Common myeloid progenitor, CD34-positive (primary cell): ENCODE measurements around the gene CAPS2.
"Not testable (repeated sequence)": the region's sequence is repeated elsewhere in the genome, so short reads cannot be mapped to it uniquely, and the experiment has no call there.

ENCODE experiments used
- CTCF ChIA-PET: fragments of 350-600 bp; sonication (Branson Sonifier 250); formaldehyde crosslinking; loops from one replicate; lab custom pipeline; 2021; ENCODE audit warnings: antibody characterized with exemption; lab: Charles Lee
- POLR2A ChIA-PET: fragments of 350-600 bp; sonication (Branson Sonifier 250); formaldehyde crosslinking; loops from one replicate; lab custom pipeline; 2021; ENCODE audit warnings: antibody characterized with exemption; lab: Charles Lee
- DNase-seq, 3 donors: peaks; one replicate each; pipeline versions ENCODE4 v3.0.0 to v3.0.0-alpha.2; 2013
- H3K27ac ChIP-seq, 2 experiments: 1 replicate in 1 of 2; 2 replicates in 1 of 2; pipeline ENCODE4 v1.7.0; 2013; ENCODE audit warnings: inconsistent platforms in 2 of 2, low read length in 2 of 2, mild to moderate bottlenecking in 2 of 2, low read depth in 1 of 2, moderate library complexity in 1 of 2; ENCODE audit not compliant: severe bottlenecking in 2 of 2, insufficient read depth in 1 of 2, poor library complexity in 1 of 2
- H3K27me3 ChIP-seq, 5 experiments: replicated peaks in 2 of 5; 1 replicate in 3 of 5; 2 replicates in 2 of 5; pipeline versions ENCODE4 v1.6.1 to v1.7.0; 2013; ENCODE audit warnings: low read length in 4 of 5, mild to moderate bottlenecking in 2 of 5, moderate library complexity in 2 of 5, inconsistent platforms in 1 of 5; ENCODE audit not compliant: insufficient read depth in 5 of 5, control insufficient read depth in 4 of 5
- H3K36me3 ChIP-seq, 4 experiments: 1 replicate in 2 of 4; 2 replicates in 2 of 4; pipeline versions ENCODE4 v1.6.1 to v1.7.0; 2013; ENCODE audit warnings: low read length in 3 of 4, control low read depth in 1 of 4, mild to moderate bottlenecking in 1 of 4; ENCODE audit not compliant: control insufficient read depth in 4 of 4, insufficient read depth in 4 of 4
- H3K4me1 ChIP-seq, 4 experiments: 1 replicate in 3 of 4; 2 replicates in 1 of 4; pipeline versions ENCODE4 v1.6.1 to v1.7.1; 2013; ENCODE audit warnings: low read length in 3 of 4, mild to moderate bottlenecking in 3 of 4, control low read depth in 1 of 4, inconsistent platforms in 1 of 4, moderate library complexity in 1 of 4; ENCODE audit not compliant: control insufficient read depth in 4 of 4, insufficient read depth in 4 of 4; ENCODE audit errors: control extremely low read depth in 1 of 4
- H3K4me3 ChIP-seq, 7 experiments: 1 replicate in 4 of 7; 2 replicates in 3 of 7; pipeline versions ENCODE4 v1.5.1 to v1.7.0; 2013; ENCODE audit warnings: mild to moderate bottlenecking in 7 of 7, low read length in 6 of 7, moderate library complexity in 6 of 7, inconsistent platforms in 2 of 7, low read depth in 2 of 7, control low read depth in 1 of 7; ENCODE audit not compliant: insufficient read depth in 4 of 7, control insufficient read depth in 1 of 7; ENCODE audit errors: extremely low read depth in 1 of 7
- H3K9me3 ChIP-seq, 5 experiments: 1 replicate in 4 of 5; 2 replicates in 1 of 5; pipeline versions ENCODE4 v1.6.1 to v1.7.1; 2013; ENCODE audit warnings: low read length in 4 of 5, mild to moderate bottlenecking in 2 of 5, inconsistent platforms in 1 of 5, low read depth in 1 of 5, moderate library complexity in 1 of 5; ENCODE audit not compliant: control insufficient read depth in 4 of 5, insufficient read depth in 2 of 5; ENCODE audit errors: control extremely low read depth in 1 of 5
- WGBS: methylation state at CpG from one replicate; pipeline ENCODE4 v1.1.5; 2013; ENCODE audit not compliant: insufficient coverage; 5-methylcytosine and 5-hydroxymethylcytosine counted together

Gene CAPS2

GRCh38 chr12:75354011-75354410 lies 23.9 kb upstream of the CAPS2 start:
- H3K4me1 ChIP-seq = no peaks in the 10 kb centered on the region
- CTCF ChIA-PET = no interaction called here
- H3K27me3 ChIP-seq = no peaks in the 10 kb centered on the region
- no peaks in the 10 kb centered on the region for H3K36me3 ChIP-seq
- H3K27ac ChIP-seq = no peak overlapping the region
- H3K4me3 ChIP-seq = no peak overlapping the region
- DNase-seq = no peak
- POLR2A ChIA-PET = no interaction called here
- peaks cover 0 to 23% (median 2%) of the 10 kb centered on the region in 5 experiments for H3K9me3 ChIP-seq

- ChIA-PET CTCF (no interaction called here), POLR2A (no interaction called here)
- Histone ChIP-seq H3K4me1 (no peaks in the 10 kb centered on the region), H3K27me3 (no peaks in the 10 kb centered on the region), H3K36me3 (no peaks in the 10 kb centered on the region), H3K27ac (no peak overlapping the region), H3K9me3 (peaks cover 0 to 16% (median 0%) of the 10 kb centered on the region in 5 experiments), H3K4me3 (no peak overlapping the region)
- no peak for DNase-seq
- WGBS = 85% methylated on average over 2 of the region's 2 CpGs
Observed at GRCh38 chr12:75350413-75350812, 20.3 kb upstream of the CAPS2 start.

GRCh38 chr12:75349946-75350345 lies 19.8 kb upstream of the CAPS2 start:
- CTCF ChIA-PET = no interaction called here
- H3K4me3 ChIP-seq = no peak overlapping the region
- peaks cover 0 to 11% (median 0%) of the 10 kb centered on the region in 5 experiments for H3K9me3 ChIP-seq
- 93% methylated on average over 4 of the region's 4 CpGs for WGBS
- no peaks in the 10 kb centered on the region for H3K27me3 ChIP-seq
- no peak overlapping the region for H3K27ac ChIP-seq
- no peak for DNase-seq
- no peaks in the 10 kb centered on the region for H3K4me1 ChIP-seq
- POLR2A ChIA-PET = no interaction called here
- no peaks in the 10 kb centered on the region for H3K36me3 ChIP-seq

- POLR2A ChIA-PET, H3K4me3 ChIP-seq, H3K27ac ChIP-seq, H3K4me1 ChIP-seq, H3K36me3 ChIP-seq, DNase-seq, H3K9me3 ChIP-seq, H3K27me3 ChIP-seq: not testable (repeated sequence)
- WGBS = 94% methylated on average over 5 of the region's 6 CpGs
- CTCF ChIA-PET = interaction anchor here (1.4 kb wide), 1 partner anchor 17 kb away, joined by 6 read pairs; the partner anchor contains the start of gene CAPS2
Observed at GRCh38 chr12:75346215-75346614, 16.1 kb upstream of the CAPS2 start.

GRCh38 chr12:75345531-75345930 lies 15.4 kb upstream of the CAPS2 start:
- WGBS = no CpG with 5 or more reads among the region's 2 CpGs
- POLR2A ChIA-PET = no interaction called here
- CTCF ChIA-PET = interaction anchor here (1.3 to 1.4 kb wide), 2 partner anchors 13 to 16 kb away, joined by 3 to 6 read pairs; partner anchors contain the start of gene CAPS2

GRCh38 chr12:75341873-75342272 lies 11.7 kb upstream of the CAPS2 start:
- Histone ChIP-seq H3K9me3 (no peaks in the 10 kb centered on the region), H3K4me1 (no peaks in the 10 kb centered on the region), H3K4me3 (no peak overlapping the region), H3K27ac (no peak overlapping the region), H3K27me3 (no peaks in the 10 kb centered on the region), H3K36me3 (no peaks in the 10 kb centered on the region)
- 100% methylated on average over 2 of the region's 5 CpGs for WGBS
- ChIA-PET POLR2A (no interaction called here), CTCF (interaction anchor here (1.0 kb wide), 1 partner anchor 163 kb away, joined by 3 read pairs; no protein-coding TSS in a partner anchor)
- DNase-seq = no peak

More at GRCh38 chr12:75345531-75345930, 15.4 kb upstream of the CAPS2 start:
- Histone ChIP-seq H3K36me3 (no peaks in the 10 kb centered on the region), H3K27ac (no peak overlapping the region), H3K4me3 (no peak overlapping the region), H3K27me3 (no peaks in the 10 kb centered on the region), H3K4me1 (no peaks in the 10 kb centered on the region), H3K9me3 (no peaks in the 10 kb centered on the region)
- no peak for DNase-seq

GRCh38 chr12:75337905-75338304 lies 7.8 kb upstream of the CAPS2 start:
- Histone ChIP-seq H3K9me3 (no peaks in the 10 kb centered on the region), H3K27ac (no peak overlapping the region), H3K27me3 (peaks cover 0 to 3% (median 0%) of the 10 kb centered on the region in 5 experiments), H3K4me1 (peaks cover 3 to 12% (median 5%) of the 10 kb centered on the region in 4 experiments), H3K4me3 (no peak overlapping the region), H3K36me3 (no peaks in the 10 kb centered on the region)
- no CpG with 5 or more reads among the region's 1 CpG for WGBS
- no peak for DNase-seq
- CTCF ChIA-PET = interaction anchor here (1.7 kb wide), 1 partner anchor 10 kb away, joined by 5 read pairs; no protein-coding TSS in a partner anchor
- POLR2A ChIA-PET = no interaction called here
